Gastroesophageal sphincter (tissue), 3 donors: ENCODE data around the gene ACOXL.

ENCODE experiments used
- CTCF ChIP-seq, 4 experiments: fragments of 200-600 bp in 2 of 4; fragments of 450-650 bp in 2 of 4; sonication (generic) in 1 of 4; IDR thresholded peaks; one replicate each; pipeline ENCODE4 v1.5.1; 2017 to 2019; ENCODE audit warnings: antibody characterized with exemption in 4 of 4, mild to moderate bottlenecking in 2 of 4, moderate library complexity in 2 of 4
- EP300 ChIP-seq: sonication (generic); formaldehyde crosslinking; IDR thresholded peaks from one replicate; pipeline ENCODE4 v1.6.1; 2017; ENCODE audit warnings: antibody characterized with exemption, mild to moderate bottlenecking
- POLR2AphosphoS5 ChIP-seq: sonication (generic); formaldehyde crosslinking; IDR thresholded peaks from one replicate; pipeline ENCODE4 v1.6.1; 2017; ENCODE audit warnings: antibody characterized with exemption

- TF ChIP-seq CTCF (IDR thresholded peaks at IDR 0.05) (no peak), POLR2AphosphoS5 (no peak), EP300 (no peak)
These were observed 363.1 kb downstream of the ACOXL start for GRCh38 chr2:111095434-111095833.
